ENCODE results near the gene CACNA1A. TPM values are rescaled to one million over a fixed set of nuclear protein-coding genes. Genes with fewer than 3 reads are reported as not detected.
A peak's percentile ranks its signal among the peaks of the same experiment; 100 is the strongest.

Gene CACNA1A
- total RNA-seq, 1 donor from 2014 or later: 16.5 TPM

DNA sequence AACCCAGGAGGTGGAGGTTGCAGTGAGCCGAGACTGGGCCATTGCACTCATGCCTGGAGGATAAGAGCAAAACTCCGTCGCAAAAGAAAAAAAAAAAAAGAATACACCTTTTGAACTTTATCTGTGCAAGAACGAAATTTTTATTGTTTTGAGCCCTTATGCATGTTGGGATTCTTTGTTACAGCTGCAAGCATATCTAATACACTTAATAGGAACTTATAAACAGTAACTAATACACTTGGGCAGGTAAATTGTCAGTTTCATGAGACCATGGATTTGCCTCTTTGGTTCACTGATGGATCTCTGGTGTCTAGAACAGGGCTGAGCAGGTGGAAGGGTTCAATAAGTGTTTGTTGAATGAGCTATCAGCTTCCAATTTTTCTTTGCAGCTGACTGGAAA is 108.1 kb downstream of the CACNA1A start:
- Histone ChIP-seq H3K4me3 (no peak overlapping the region), H3K79me2 (ENCODE audit: low read depth) (no peaks in the 10 kb centered on the region), H3K9ac (no peak overlapping the region), H3K4me1 (peaks cover 4% of the 10 kb centered on the region), H3K9me3 (ENCODE audit: low read depth) (no peaks in the 10 kb centered on the region), H3K36me3 (no peaks in the 10 kb centered on the region), H3F3A (ENCODE audit: low read depth) (no peaks in the 10 kb centered on the region), H4K20me1 (ENCODE audit: low read depth) (no peaks in the 10 kb centered on the region), H2AFZ (replicated peaks) (no peak overlapping the region), H3K4me2 (no peak overlapping the region), H3K27me3 (peaks cover 10% of the 10 kb centered on the region), H3K27ac (no peak overlapping the region)
- Mint-ChIP-seq H3K9me3 (peaks cover 6% of the 10 kb centered on the region), H3K27me3 (ENCODE audit: insufficient read depth, low read depth) (peaks cover 4% of the 10 kb centered on the region), H3K27ac (no peak overlapping the region), H3K36me3 (no peaks in the 10 kb centered on the region), H3K4me3 (no peak overlapping the region), H3K4me1 (peaks cover 23% of the 10 kb centered on the region)
- TF ChIP-seq EZH2phosphoT487 (IDR thresholded peaks at IDR 0.05) (no peak), EZH2 (IDR thresholded peaks at IDR 0.05) (no peak)
- TF ChIP-seq, protein P1, sequence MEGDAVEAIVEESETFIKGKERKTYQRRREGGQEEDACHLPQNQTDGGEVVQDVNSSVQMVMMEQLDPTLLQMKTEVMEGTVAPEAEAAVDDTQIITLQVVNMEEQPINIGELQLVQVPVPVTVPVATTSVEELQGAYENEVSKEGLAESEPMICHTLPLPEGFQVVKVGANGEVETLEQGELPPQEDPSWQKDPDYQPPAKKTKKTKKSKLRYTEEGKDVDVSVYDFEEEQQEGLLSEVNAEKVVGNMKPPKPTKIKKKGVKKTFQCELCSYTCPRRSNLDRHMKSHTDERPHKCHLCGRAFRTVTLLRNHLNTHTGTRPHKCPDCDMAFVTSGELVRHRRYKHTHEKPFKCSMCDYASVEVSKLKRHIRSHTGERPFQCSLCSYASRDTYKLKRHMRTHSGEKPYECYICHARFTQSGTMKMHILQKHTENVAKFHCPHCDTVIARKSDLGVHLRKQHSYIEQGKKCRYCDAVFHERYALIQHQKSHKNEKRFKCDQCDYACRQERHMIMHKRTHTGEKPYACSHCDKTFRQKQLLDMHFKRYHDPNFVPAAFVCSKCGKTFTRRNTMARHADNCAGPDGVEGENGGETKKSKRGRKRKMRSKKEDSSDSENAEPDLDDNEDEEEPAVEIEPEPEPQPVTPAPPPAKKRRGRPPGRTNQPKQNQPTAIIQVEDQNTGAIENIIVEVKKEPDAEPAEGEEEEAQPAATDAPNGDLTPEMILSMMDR (IDR thresholded peaks at IDR 0.05): no peak
- DNase-seq (ENCODE audit: low spot score): no peak

DNA sequence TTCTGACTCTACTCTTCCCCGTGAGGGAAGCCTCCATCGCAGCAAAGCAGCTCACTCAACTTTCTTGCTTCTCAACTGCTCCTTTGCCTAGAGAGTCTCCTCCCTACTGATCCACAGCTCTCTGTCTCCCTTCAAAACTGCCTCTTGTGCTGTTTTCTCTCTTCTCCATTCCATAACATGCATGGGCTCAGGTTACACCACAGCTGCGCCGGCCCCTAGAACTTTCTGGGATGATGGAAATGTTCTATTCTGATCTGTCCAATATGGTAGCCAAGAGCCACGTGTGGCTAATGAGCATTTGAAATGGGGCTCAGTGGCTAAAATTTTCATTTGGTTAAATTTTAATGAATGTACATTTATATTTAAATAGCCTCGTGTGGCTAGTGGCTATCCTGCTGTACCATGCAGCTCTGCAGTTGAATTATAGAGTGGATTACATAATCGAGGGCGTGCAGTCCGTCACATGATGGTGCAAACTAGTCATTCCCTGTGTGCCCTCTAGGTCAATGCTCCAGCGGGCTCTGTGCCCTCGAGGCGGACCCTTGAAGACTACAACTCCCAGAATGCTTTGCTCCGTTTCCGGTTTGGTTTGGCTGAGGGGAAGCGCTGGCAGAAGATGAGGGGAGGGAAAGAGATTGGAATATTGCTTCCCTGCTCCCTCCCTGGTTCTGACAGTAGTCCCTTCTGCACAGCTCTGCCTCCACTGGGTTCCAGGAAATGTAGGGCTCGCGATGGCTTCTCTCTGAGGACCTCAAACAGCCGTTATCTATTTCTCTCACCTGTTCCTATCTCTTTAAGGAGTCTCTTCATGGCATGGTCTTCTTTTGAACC is 109.8 kb downstream of the CACNA1A start:
- DNase-seq (ENCODE audit: low spot score): peak; percentile 83
- no peak overlapping the region for H3K27ac Mint-ChIP-seq
- H3K9me3 ChIP-seq (ENCODE audit: low read depth): no peaks in the 10 kb centered on the region
- H3K27ac ChIP-seq: no peak overlapping the region
- no peak overlapping the region for H3K4me3 ChIP-seq
- H3K4me2 ChIP-seq: peak overlapping the region; percentile 43
- no peaks in the 10 kb centered on the region for H4K20me1 ChIP-seq (ENCODE audit: low read depth)
- TF ChIP-seq, protein P1 (IDR thresholded peaks at IDR 0.05): peak; percentile 28
- no peak for TF ChIP-seq EZH2 (IDR thresholded peaks at IDR 0.05)
- no peak overlapping the region for H3K4me3 Mint-ChIP-seq
- H3K27me3 ChIP-seq: peaks cover 16% of the 10 kb centered on the region
- H3K4me1 Mint-ChIP-seq: peaks cover 23% of the 10 kb centered on the region
- H3K9ac ChIP-seq: no peak overlapping the region
- no peaks in the 10 kb centered on the region for H3F3A ChIP-seq (ENCODE audit: low read depth)
- H3K9me3 Mint-ChIP-seq: peaks cover 2% of the 10 kb centered on the region
- no peak overlapping the region for H2AFZ ChIP-seq (replicated peaks)
- peaks cover 4% of the 10 kb centered on the region for H3K4me1 ChIP-seq
- no peaks in the 10 kb centered on the region for H3K36me3 Mint-ChIP-seq
- no peaks in the 10 kb centered on the region for H3K36me3 ChIP-seq
- H3K79me2 ChIP-seq (ENCODE audit: low read depth): no peaks in the 10 kb centered on the region
- H3K27me3 Mint-ChIP-seq (ENCODE audit: insufficient read depth, low read depth): peaks cover 4% of the 10 kb centered on the region

DNA sequence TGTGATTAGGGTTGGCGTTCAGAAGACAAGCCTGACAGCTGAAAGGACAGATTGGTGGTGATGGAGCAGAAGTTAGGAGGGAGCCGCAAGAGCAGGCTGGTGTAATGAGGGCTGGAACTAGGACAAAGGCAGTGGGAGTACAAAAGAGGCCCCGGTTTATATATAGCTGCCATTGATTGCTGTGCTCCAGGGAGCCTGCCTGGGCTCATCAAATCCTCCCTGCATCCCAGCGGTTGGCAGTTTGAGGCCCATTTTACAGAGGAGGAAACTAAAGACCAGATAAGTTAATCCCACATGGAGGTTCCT is 123.7 kb downstream of the CACNA1A start:
- H3K27me3 Mint-ChIP-seq (ENCODE audit: insufficient read depth, low read depth): peaks cover 4% of the 10 kb centered on the region
- H3K36me3 ChIP-seq: no peaks in the 10 kb centered on the region

More for the DNA sequence above, 123.7 kb downstream of the CACNA1A start:
- H3K4me3 ChIP-seq: no peak overlapping the region
- H3K27ac ChIP-seq: no peak overlapping the region
- H3K79me2 ChIP-seq (ENCODE audit: low read depth): no peaks in the 10 kb centered on the region
- no peaks in the 10 kb centered on the region for H3K4me1 Mint-ChIP-seq
- H3F3A ChIP-seq (ENCODE audit: low read depth): no peaks in the 10 kb centered on the region
- no peak overlapping the region for H3K4me2 ChIP-seq
- no peaks in the 10 kb centered on the region for H3K4me1 ChIP-seq
- H3K4me3 Mint-ChIP-seq: no peak overlapping the region
- no peak for DNase-seq (ENCODE audit: low spot score)
- H3K9me3 Mint-ChIP-seq: peaks cover 3% of the 10 kb centered on the region
- H3K27me3 ChIP-seq: no peaks in the 10 kb centered on the region
- H3K9ac ChIP-seq: no peak overlapping the region
- H3K9me3 ChIP-seq (ENCODE audit: low read depth): no peaks in the 10 kb centered on the region
- no peaks in the 10 kb centered on the region for H3K36me3 Mint-ChIP-seq
- H4K20me1 ChIP-seq (ENCODE audit: low read depth): peaks cover 5% of the 10 kb centered on the region
- TF ChIP-seq EZH2 (IDR thresholded peaks at IDR 0.05): no peak
- TF ChIP-seq EZH2phosphoT487 (IDR thresholded peaks at IDR 0.05): no peak
- TF ChIP-seq, protein P1 (IDR thresholded peaks at IDR 0.05): no peak
- no peak overlapping the region for H2AFZ ChIP-seq (replicated peaks)
- H3K27ac Mint-ChIP-seq: no peak overlapping the region

Measured in neural progenitor cell (in vitro differentiated cells).